Mesenteric fat pad (tissue), 1 donor: ENCODE measurements around the gene DSG2. TPM values are rescaled to one million over a fixed set of nuclear protein-coding genes. Genes with fewer than 3 reads are reported as not detected.

ENCODE experiments used
- DNase-seq: peaks from one replicate; pipeline ENCODE4 v3.0.0-alpha.2; 2020; ENCODE audit warnings: low spot score
- total RNA-seq: library from RNA; stranded (reverse); fragmentation: NEBNext Ultra II Directional; extraction: Animal tissue kit (Norgen Biotek cat#: 25700); gene quantifications from one replicate; pipeline ENCODE4 v1.2.1, GENCODE V29; 2021
- donor health status: DM: yes; HTN: yes; CAD: no.

The DSG2 gene
- total RNA-seq, 1 donor from 2014 or later: 32.9 TPM

DNA sequence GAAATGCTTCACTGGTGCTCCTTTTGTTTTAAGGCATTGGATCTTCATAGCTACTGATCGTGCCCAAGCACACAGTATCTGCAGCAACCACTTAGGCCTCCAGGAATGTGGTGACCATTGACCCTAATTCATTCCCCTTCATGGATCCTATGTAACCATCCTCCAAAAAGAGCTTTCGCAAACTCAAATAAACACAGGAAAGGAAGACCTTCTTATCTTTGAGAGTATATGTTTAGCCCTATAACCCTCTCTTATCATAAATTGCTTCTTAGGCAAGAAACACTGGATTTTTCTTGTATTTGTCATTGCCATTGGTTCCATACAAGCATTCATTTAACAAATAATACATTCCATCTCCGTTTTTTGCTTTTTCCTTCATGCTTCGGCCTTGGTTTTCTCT is 89.6 kb downstream of the DSG2 start:
- DNase-seq: no peak

DNA sequence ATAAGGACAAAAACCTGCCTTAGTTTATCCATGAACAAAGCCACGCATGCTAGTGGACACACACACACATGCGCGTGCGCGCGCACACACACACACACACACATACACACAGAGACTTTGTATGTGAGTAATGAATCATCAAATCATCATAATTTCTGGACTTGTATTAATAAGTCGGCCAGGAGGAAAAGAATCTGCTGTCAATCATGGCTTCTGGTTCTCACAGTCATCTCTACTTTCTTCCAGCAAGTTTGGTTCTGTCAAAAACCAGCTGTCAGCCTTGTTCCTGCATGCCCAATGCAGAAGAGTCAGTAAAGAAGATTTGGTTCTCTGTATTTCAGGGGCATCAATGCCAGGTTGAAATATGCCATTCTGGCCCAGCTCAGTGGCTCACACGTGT is 92.6 kb downstream of the DSG2 start:
- no peak for DNase-seq

GRCh38 chr18:31591113-31591512 is 93.1 kb downstream of the DSG2 start:
- no peak for DNase-seq

DNA sequence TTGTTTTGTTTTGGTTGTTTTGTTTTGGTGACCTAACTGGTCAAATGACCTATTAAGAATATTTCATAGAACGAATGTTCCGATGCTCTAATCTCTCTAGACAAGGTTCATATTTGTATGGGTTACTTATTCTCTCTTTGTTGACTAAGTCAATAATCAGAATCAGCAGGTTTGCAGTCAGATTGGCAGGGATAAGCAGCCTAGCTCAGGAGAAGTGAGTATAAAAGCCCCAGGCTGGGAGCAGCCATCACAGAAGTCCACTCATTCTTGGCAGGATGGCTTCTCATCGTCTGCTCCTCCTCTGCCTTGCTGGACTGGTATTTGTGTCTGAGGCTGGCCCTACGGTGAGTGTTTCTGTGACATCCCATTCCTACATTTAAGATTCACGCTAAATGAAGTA is 93.7 kb downstream of the DSG2 start, which contains the start of gene TTR:
Gene TTR (plus strand): TSS at position 250 of the 400 bp plus-strand sequence. CDS start 26 bp downstream, at position 276.
- DNase-seq: no peak

DNA sequence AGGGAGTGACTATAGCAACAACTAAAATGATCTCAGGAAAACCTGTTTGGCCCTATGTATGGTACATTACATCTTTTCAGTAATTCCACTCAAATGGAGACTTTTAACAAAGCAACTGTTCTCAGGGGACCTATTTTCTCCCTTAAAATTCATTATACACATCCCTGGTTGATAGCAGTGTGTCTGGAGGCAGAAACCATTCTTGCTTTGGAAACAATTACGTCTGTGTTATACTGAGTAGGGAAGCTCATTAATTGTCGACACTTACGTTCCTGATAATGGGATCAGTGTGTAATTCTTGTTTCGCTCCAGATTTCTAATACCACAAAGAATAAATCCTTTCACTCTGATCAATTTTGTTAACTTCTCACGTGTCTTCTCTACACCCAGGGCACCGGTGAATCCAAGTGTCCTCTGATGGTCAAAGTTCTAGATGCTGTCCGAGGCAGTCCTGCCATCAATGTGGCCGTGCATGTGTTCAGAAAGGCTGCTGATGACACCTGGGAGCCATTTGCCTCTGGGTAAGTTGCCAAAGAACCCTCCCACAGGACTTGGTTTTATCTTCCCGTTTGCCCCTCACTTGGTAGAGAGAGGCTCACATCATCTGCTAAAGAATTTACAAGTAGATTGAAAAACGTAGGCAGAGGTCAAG is 94.7 kb downstream of the DSG2 start:
- DNase-seq: no peak

DNA sequence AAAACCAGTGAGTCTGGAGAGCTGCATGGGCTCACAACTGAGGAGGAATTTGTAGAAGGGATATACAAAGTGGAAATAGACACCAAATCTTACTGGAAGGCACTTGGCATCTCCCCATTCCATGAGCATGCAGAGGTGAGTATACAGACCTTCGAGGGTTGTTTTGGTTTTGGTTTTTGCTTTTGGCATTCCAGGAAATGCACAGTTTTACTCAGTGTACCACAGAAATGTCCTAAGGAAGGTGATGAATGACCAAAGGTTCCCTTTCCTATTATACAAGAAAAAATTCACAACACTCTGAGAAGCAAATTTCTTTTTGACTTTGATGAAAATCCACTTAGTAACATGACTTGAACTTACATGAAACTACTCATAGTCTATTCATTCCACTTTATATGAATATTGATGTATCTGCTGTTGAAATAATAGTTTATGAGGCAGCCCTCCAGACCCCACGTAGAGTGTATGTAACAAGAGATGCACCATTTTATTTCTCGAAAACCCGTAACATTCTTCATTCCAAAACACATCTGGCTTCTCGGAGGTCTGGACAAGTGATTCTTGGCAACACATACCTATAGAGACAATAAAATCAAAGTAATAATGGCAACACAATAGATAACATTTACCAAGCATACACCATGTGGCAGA is 97.3 kb downstream of the DSG2 start:
- DNase-seq: no peak

- DNase-seq: no peak
Measured at GRCh38 chr18:31596081-31596872, 98.3 kb downstream of the DSG2 start.

DNA sequence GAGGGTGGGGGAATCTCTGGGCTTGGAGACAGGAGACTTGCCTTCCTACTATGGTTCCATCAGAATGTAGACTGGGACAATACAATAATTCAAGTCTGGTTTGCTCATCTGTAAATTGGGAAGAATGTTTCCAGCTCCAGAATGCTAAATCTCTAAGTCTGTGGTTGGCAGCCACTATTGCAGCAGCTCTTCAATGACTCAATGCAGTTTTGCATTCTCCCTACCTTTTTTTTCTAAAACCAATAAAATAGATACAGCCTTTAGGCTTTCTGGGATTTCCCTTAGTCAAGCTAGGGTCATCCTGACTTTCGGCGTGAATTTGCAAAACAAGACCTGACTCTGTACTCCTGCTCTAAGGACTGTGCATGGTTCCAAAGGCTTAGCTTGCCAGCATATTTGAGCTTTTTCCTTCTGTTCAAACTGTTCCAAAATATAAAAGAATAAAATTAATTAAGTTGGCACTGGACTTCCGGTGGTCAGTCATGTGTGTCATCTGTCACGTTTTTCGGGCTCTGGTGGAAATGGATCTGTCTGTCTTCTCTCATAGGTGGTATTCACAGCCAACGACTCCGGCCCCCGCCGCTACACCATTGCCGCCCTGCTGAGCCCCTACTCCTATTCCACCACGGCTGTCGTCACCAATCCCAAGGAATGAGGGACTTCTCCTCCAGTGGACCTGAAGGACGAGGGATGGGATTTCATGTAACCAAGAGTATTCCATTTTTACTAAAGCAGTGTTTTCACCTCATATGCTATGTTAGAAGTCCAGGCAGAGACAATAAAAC is 100.2 kb downstream of the DSG2 start:
- no peak for DNase-seq

Other genes starting within 250 kb of the DSG2 start
- not detected for gene DSG1, start 180.0 kb upstream of the DSG2 start, total RNA-seq
- gene DSG4, start 121.4 kb upstream of the DSG2 start, total RNA-seq: not detected
- not detected for gene DSG3, start 50.4 kb upstream of the DSG2 start, total RNA-seq
- gene TTR, start 93.7 kb downstream of the DSG2 start, total RNA-seq: not detected
- gene B4GALT6, start 186.4 kb downstream of the DSG2 start, total RNA-seq: 7.3 TPM